CD4-positive, alpha-beta T cell treated with Interferon gamma for 1 hour (primary cell): ENCODE results near the gene GPT2.
"Not testable (repeated sequence)": the region's sequence is repeated elsewhere in the genome, so short reads cannot be mapped to it uniquely, and the experiment has no call there.

Experiments used
- DNase-seq: peaks from one replicate; pipeline ENCODE4 v3.0.0-alpha.2; 2020

GPT2 gene

GRCh38 chr16:46926470-46927225 lies 42.5 kb downstream of the GPT2 start:
- DNase-seq, result no peak

- no peak for DNase-seq
Measured at GRCh38 chr16:46927273-46927672, 43.1 kb downstream of the GPT2 start.

- DNase-seq, result no peak
Measured at GRCh38 chr16:46928811-46929210, 44.6 kb downstream of the GPT2 start.

DNA sequence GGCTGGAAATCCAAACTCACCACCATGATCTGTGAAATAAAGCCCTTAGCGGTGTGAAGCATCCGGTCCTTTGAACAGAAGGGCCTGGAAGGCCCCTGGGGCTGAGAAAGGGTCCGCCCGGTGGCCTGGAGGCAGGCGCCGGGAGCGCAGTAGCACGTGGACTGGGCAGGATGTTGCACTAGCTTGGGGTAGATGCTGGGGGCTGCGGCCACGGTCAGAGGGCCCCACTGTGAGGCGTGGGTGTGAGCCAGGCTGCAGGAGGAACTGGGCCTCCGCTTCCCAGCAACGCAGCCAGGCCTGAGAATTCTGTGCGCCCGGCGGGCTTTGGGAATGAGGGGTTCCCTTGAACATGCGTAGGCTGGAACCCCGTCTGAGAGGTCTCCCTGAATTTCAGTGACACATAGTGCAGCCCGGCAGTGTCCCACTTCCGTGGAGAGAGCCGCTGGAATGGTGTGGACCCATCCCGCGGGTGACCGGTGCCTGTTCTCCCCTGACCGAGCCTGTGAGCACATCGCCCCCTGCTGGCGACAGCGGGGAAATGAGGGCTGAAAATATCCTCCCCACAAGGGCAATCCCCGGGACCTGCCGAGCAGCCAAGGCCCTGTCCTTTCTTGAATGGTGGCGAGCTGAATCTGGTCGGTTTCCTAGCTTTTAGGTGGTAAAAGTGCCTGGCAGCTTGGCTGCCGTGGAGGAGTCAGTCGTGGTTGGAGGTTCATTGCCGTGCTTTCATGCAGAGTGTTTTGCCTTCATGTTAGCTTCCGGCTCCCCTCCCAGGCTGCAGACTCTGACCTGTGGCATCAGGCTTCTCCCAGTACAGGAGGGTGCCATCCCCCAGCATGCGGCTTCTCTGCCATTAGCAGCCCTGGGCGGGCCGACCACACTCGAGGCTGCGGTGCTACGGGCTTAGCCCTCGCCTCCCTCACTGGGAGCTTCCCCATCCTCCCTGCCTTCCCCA lies 45.5 kb downstream of the GPT2 start:
- peak; percentile 47 for DNase-seq

GRCh38 chr16:46930861-46931260 lies 46.7 kb downstream of the GPT2 start:
- DNase-seq, result no peak

GRCh38 chr16:46932802-46933201 lies 48.6 kb downstream of the GPT2 start:
- no peak for DNase-seq

- DNase-seq, result no peak
Measured at GRCh38 chr16:46937536-46937935, 53.4 kb downstream of the GPT2 start.

GRCh38 chr16:46944713-46945112 lies 60.6 kb downstream of the GPT2 start:
- DNase-seq, result not testable (repeated sequence)

- peak; percentile 25 for DNase-seq
Measured at GRCh38 chr16:46947900-46948547, 63.9 kb downstream of the GPT2 start.

DNA sequence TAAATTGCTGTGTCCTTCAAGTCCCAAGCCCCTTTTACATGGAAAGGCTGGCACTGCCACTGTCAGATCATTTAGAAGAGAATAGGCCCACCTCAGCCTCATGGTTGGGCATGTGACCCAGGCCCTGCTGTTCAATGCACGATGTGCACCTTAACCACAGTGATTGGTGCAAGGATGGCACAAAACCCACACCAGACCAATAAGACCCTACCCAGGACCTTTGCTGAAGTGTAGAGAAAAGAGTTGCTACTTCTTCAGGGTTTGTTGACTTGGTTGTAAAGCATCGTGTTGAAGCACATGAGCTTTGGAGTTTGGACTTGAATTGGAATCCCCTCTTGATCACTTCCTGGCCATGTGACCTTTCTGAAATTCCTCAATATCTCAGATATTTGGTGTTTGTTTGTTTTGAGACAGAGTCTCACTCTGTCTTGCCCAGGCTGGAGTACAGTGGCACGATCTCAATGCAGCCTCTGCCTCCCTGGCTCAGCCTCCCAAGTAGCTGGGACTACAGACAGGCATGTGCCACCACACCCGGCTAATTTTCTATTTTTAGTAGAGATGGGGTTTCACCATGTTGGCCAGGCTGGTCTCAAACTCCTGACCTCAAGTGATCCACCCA lies 64.5 kb downstream of the GPT2 start:
- no peak for DNase-seq

DNA sequence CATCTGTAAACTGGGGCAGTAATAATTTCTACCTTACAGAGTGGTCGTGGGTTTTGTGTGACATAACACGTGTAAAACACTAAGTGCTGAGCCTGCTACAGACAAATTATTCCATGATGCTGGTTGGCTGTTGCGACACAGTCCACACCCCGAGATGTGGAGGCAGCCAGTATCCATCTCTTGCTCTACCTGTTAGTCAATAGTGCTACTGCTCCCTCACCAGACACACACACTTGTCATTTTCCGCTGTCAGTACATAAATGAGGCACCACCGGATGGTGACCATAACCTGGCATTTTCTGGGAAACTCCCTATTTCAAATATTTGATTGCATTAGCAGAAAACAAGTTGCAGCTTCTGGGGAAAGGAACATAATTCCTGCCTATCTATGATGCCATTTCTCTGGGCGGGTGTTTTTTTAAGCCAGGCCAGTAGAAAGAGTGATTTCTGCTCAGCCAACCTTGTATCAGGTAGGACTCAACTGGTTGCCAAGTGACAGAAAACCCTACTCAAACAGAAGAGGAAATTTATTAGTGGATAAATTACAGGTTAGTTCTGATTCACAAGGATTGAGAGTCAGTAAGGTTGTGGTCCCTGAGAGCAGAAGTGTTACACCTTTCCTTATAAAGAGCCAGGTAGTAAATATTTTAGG lies 65.2 kb downstream of the GPT2 start:
- DNase-seq, result no peak

DNA sequence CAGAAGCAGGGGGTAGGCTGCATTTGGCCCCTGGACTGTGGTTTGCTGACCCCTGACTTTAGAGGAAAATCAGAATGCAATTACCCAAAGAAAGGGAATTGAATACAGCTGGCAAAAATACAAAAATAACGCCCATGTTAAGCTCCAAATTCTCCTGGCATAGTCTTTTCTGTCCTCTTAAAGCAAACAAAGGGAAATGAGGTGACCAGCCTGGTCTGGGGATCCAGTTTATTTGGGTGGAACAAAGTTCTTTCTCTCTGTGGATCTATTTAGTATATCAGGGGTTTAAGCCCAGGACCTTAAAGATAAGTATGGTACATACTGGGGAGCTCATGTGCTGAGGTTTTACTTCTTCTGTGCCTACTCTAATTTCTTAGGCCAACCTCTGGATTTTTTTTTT lies 65.8 kb downstream of the GPT2 start:
- no peak for DNase-seq

DNA sequence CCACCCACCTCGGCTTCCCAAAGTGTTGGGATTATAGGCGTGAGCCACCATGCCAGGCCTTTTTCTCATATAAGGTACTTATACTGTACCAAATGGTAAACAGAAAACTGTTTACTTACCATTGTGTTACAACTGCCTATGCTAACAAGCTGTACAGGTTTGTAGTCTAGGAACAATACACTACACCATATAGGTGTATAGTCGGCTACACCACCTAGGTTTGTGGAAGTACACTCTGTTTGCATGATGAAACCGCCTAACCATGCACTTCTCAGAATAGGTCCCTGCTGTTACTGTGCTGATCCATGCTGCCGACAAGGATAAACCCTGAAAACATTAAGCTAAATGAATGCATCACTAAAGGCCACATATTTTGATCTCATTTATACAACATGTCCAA lies 70.4 kb downstream of the GPT2 start:
- no peak for DNase-seq

- DNase-seq, result peak; percentile 26
Measured at GRCh38 chr16:46961373-46962353, 77.5 kb downstream of the GPT2 start.

GRCh38 chr16:46962629-46963028 lies 78.5 kb downstream of the GPT2 start:
- no peak for DNase-seq

DNA sequence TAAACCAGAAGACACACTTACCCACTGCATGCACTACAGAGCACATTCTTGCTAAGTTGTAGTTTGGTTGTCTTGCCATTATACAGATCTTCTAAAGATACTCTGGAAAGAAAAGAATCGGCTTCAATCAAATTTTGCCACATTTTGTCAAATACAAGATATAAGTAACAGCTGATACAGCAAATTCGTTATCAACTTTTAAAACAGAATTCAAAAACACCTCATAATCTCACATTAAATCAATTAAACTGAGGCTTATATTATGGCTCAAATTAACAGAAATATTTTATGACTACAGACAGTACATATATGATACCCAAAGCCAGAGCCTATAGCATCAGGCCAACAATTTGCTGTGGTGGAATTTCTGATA lies 83.9 kb downstream of the GPT2 start:
- no peak for DNase-seq

- no peak for DNase-seq
Measured at GRCh38 chr16:46970089-46970488, 85.9 kb downstream of the GPT2 start.

DNA sequence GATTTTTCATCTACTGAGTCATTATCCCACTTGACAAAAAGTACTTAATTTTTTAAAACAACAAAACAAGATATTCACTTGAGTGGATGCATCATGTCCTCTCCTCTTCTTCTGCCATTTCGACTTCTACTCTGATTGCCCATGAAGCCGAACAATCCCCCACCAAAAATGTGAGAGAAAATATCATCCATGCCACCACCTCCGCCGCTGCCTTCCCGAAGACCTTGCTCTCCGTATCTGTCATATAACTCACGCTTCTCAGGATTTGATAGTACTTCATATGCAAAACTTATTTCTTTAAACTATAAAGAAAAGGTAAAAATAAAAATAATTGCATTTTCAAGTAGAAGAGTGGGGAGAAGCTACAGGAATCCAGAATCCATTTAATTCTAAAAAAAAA lies 87.1 kb downstream of the GPT2 start:
- no peak for DNase-seq

DNA sequence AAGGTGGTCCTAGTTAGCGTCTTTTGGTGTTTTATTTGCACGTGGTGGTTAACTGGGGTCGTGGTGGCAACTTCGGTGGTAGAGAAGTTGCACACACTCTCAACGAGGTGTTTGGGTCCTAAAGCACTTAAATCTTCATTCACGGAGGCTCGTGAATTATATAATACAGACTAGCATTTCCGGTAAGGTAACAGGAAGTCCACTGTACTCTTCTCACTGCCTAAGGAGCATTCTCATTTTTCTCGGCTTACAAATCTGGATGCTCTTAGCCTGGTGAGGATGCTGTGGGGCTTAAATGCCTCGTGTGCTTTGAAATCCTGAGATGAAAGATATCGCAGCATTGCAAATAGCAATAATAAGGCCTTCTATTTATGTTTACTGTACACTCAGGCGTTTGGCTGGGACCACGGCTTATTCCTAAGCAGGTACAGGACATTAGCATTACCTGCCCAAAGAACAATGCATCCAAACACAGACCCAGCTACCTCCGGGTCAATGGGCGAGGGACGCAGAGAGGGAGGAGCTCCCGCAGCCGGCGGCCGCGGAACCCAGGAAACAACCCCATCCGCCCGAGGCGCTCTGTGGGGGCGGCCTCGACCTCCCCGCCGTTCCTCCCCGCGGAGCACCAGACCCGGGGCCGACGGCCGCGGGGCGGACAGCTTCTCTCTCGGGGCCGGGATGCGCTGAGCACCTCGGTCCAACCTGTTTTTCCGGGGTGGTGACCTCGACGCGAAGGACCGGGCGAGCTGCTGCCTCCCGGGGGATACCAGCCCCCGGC lies 88.5 kb downstream of the GPT2 start:
- DNase-seq, result peak; percentile 30

DNA sequence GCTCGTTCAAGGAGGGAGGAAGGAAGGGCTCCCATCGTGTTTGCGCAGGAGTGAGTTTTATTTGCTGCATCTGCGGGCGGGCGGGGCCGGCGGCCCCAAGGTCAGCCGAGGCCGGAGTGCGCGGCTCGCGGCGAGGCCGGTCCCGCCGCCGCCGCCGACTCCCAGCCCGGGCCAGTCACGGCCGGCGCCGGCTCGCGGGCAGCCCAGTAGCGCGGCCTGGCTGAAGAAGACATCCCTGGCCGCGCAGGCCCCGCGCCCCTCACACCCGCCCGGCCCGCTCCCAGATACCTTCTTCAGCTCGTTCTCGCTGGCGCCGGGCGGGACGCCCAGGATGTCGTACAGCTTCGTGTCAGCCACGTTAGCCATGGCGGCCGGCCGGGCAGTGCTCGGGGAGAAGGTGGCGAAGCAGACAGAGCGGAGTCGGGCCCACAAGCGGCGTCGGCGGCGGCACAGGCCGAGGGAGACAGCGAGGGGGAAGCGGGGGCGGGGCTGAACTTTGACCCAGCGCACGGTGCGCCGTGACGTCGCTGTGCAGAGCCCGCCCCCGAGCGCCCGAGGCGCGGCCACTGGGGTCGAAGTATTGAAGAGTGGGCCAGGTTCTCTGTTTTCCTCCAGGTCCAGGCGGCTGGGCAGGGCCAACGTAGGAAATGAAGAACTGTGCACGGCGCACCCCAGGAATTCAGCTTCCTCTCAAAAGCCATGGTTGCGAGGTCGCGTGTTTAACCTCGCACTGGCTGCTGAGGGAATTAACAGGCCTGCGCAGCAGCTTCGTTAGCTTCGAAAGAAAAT lies 89.2 kb downstream of the GPT2 start, which contains the start of gene DNAJA2:
Gene DNAJA2 (minus strand): TSS at position 468 of the 789 bp plus-strand sequence. CDS start 102 bp downstream, at position 366.
- peak; percentile 88 for DNase-seq
